Fibroblast of skin of back (primary cell): Measurements from ENCODE around the gene MTAP.

Experiments
- DNase-seq: peaks from one replicate; pipeline ENCODE4 v3.0.0-alpha.2; 2013

The MTAP gene

DNA sequence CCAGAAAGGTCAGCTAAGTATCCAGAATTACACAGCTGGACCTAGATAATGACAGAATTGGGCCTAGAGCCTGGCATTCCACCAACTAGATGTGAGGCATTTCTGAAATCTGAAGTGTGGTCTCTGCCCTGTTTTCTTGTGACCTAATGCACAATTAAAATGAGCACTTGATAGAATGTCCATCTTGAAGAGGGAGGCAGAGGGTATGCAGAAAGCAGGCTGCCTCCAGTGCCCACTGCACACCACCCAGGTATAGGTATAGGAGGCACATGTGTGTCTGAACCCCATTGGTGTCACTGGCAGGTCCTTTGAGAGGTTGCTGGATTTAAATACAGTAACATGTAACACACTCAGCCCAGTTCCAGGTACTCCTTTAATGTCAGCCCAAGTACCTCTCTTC, 2.4 kb downstream of the MTAP start:
- no peak for DNase-seq

- DNase-seq = no peak
These were observed 4.2 kb downstream of the MTAP start for GRCh38 chr9:21806644-21807043.

- peak; percentile 27 for DNase-seq
These were observed 8.0 kb downstream of the MTAP start for GRCh38 chr9:21810388-21810787.

GRCh38 chr9:21810881-21811280, 8.4 kb downstream of the MTAP start:
- no peak for DNase-seq

DNA sequence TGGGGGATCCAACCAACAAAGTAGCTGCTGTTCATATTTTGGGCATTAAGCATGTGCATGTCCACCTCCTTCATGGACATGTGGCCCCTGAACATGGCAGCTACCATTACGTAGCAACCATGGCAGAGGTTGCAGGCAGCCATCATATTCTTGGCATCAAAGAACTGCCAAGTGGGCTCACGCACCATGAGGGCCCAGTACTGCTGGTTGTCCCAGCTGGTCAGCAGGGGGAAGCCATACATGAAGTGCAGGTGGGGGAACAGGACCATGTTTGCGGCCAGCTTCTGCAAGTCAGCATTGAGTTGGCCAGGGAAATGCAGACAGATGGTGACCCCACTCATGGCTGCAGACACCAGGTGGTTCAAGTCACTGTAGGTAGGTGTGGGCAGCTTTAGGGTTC, 9.5 kb downstream of the MTAP start:
- no peak for DNase-seq

GRCh38 chr9:21812415-21812814, 10.0 kb downstream of the MTAP start:
- no peak for DNase-seq

DNA sequence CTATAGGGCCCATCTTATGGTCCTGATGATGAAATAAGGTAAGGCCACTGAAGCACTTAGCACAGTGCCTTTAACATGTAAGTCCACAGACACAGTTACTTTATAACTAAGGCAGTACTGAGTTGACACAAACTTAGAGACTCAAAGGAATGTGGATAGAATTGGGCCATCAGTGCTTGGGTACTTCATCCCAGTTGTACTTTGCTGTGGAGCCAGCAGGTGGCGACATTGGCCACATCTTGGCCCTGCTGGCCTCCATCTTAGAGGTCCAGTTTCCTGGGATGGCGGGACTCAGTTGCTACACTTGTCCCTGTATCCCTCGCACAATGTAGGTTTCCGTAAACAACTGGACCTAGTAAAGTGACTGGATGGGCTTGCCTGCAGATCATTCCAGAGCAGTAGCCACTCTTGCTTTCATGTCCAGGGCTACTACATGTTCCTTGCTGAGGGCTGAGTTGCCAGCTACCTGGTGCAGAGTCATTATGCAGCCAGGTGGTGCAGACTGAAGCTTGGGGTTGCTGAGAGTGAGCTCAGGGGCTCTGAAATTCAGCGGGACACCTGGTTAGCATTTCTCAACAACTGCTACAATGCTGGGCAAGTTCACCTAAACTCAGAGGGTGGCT, 10.6 kb downstream of the MTAP start:
- DNase-seq = peak; percentile 74

GRCh38 chr9:21813575-21814473, 11.4 kb downstream of the MTAP start:
- peak; percentile 79 for DNase-seq

DNA sequence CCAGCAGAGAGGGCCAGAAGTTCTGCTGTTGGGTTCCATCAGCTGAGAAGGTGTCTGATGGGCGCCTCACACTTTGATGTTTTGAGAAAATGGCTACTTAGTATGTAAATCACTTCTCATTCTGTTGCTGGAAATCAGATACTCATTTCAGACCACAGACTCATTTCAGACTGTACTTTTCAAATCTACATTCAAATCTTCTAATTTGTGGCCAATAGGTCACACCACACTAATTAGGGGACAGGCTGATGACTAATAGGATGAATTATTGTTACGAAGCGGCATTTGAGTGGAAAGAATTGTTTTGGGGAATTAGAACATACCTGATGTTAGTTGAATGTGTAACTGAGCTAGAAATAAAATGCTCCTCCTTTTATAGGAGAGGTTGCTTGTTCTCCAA, 13.2 kb downstream of the MTAP start:
- DNase-seq = no peak

- DNase-seq = no peak
These were observed 14.7 kb downstream of the MTAP start for GRCh38 chr9:21817176-21817575.

DNA sequence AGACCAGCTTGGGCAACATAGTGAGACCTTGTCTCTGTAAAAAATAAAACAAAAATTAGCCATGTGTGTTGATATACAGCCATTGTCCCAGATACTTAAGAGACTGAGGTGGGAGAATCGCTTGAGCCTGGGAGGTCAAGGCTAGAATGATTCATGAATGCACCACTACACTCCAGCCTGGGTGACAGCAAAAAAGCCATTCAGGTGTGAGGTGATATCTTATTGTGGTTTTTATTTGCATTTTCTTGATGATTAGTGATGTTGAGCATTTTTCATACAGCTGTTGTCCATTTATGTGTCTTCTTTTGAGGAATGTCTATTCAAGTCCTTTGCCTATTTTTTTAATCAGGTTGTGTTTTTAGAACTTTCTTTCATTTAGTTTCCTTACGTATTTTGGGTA, 23.2 kb downstream of the MTAP start:
- DNase-seq = no peak

- DNase-seq = no peak
These were observed 26.5 kb downstream of the MTAP start for GRCh38 chr9:21828853-21829410.

DNA sequence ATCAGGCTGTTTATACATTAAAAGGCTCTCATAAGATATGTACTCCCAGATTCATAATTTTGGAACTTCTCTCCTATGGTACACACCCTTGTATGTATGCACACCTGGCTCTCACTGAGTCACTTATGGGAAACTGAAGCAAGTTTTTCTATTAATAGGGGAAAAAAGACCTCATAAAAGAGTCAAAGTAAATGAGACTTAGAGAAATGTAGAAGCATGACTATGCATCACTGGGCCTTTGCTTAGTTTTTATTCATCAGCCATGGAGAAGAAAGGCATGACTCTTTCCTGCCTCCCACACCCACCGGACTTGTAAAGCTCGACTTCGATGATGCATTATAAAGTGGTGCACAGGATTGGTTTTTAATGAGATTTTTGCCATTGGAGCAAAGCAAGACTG, 28.2 kb downstream of the MTAP start:
- no peak for DNase-seq

- DNase-seq = peak; percentile 83
These were observed 29.5 kb downstream of the MTAP start for GRCh38 chr9:21831841-21832509.

- no peak for DNase-seq
These were observed 30.8 kb downstream of the MTAP start for GRCh38 chr9:21833090-21833801.

GRCh38 chr9:21835121-21835520, 32.7 kb downstream of the MTAP start:
- peak; percentile 80 for DNase-seq

- peak; percentile 99 for DNase-seq
These were observed 34.2 kb downstream of the MTAP start for GRCh38 chr9:21836437-21837161.

GRCh38 chr9:21837501-21837900, 35.1 kb downstream of the MTAP start:
- DNase-seq = no peak

GRCh38 chr9:21840647-21841046, 38.2 kb downstream of the MTAP start:
- DNase-seq = no peak

DNA sequence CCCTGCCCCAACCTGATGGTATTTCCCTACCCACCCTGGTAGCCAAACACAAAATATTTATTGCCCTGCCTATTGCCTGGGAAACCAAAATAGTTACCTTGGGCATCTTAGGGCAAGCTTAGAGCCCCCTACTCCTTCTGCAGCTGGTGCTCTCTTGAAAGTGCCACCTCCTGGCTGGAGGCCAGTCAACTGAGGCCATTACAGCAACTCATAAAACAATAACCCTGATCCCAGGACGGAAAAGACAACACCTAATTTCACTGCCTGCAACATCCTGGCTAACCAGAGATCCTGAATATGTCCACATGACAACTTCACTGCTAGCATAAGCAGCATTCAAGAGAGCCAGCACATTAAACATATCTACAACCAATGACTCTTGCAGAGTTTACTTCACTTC, 38.7 kb downstream of the MTAP start:
- no peak for DNase-seq

GRCh38 chr9:21848615-21849014, 46.2 kb downstream of the MTAP start:
- no peak for DNase-seq

DNA sequence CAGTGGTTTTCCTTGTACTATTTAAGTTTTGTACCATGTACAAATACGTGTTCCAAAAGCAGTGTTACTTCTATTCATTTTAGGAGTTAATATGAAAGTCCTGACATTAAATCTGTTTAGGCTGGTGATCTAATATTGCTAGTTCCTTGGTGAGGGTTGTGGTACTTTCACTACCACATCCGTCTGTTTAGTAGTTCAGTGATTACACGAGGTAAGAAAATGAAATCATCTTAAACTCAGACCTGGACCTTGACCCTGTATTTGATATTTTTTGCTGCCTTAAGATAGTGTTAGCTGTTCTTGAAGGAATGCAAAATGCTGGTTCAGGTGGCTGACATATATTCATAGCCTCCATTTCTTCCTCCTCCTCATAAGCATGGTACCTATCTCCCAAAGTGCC, 50.3 kb downstream of the MTAP start:
- no peak for DNase-seq
